Subcutaneous adipose tissue (tissue), 4 donors: ENCODE measurements around the gene CCDC87. TPM values are rescaled to one million over a fixed set of nuclear protein-coding genes. Genes with fewer than 3 reads are reported as not detected.

ENCODE experiments used
- small RNA-seq: library from RNA; depleted of rRNA; stranded (forward); fragments of <200 nt; gene quantifications from one replicate; pipeline ENCODE3, GENCODE V24; 2016
- total RNA-seq, 4 donors: library from RNA; depleted of rRNA; stranded (reverse); fragments of >200 nt; gene quantifications; one replicate each; pipeline ENCODE4 v1.1.0, GENCODE V29; 2016
- TF ChIP-seq, protein P1 (sequence below): fragments of 450-650 bp; IDR thresholded peaks from one replicate; pipeline ENCODE4 v1.5.1; 2016; ENCODE audit warnings: low read depth, mild to moderate bottlenecking, control low read depth, antibody characterized with exemption, moderate library complexity

The CCDC87 gene
- total RNA-seq, 4 donors from 2014 or later = 0.17 TPM; not detected in 3

DNA sequence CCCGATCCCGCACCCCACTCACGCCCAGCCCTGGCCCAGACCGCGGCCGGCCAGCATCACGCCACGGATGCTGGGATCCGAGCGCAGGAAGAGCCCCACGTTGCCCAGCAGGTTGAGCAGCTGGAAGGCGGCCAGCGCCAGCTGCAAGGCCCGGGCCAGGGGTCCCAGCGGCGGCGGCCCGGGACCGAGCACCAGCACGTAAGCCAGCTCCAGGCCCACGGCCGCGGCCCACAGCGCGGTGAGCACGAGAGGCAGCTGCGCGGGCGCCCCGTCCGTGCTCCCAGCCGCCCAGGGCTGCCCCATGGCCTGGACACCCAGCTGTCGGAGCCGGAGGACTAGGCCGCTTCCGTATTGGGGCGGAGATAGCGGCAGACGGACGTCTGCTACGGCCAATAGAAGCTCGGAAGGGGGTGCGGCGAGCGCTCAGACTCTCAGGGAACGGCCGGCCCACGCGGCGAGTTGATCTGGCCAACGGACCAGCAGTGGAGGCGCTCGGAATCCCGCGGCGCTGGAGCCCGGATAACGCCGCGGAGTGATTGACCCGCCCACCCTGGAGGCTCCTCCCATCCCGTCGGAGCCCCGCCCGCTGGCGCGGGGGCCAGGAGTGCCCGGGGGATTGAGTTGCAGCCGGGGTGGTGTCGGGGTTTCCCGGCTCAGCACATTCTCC is 47.0 kb downstream of the CCDC87 start, which contains the start of gene ZDHHC24:
Gene ZDHHC24 (minus strand): TSS at position 348 of the 667 bp plus-strand sequence. CDS start 45 bp downstream, at position 303.
- TF ChIP-seq, protein P1, sequence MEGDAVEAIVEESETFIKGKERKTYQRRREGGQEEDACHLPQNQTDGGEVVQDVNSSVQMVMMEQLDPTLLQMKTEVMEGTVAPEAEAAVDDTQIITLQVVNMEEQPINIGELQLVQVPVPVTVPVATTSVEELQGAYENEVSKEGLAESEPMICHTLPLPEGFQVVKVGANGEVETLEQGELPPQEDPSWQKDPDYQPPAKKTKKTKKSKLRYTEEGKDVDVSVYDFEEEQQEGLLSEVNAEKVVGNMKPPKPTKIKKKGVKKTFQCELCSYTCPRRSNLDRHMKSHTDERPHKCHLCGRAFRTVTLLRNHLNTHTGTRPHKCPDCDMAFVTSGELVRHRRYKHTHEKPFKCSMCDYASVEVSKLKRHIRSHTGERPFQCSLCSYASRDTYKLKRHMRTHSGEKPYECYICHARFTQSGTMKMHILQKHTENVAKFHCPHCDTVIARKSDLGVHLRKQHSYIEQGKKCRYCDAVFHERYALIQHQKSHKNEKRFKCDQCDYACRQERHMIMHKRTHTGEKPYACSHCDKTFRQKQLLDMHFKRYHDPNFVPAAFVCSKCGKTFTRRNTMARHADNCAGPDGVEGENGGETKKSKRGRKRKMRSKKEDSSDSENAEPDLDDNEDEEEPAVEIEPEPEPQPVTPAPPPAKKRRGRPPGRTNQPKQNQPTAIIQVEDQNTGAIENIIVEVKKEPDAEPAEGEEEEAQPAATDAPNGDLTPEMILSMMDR = no peak

DNA sequence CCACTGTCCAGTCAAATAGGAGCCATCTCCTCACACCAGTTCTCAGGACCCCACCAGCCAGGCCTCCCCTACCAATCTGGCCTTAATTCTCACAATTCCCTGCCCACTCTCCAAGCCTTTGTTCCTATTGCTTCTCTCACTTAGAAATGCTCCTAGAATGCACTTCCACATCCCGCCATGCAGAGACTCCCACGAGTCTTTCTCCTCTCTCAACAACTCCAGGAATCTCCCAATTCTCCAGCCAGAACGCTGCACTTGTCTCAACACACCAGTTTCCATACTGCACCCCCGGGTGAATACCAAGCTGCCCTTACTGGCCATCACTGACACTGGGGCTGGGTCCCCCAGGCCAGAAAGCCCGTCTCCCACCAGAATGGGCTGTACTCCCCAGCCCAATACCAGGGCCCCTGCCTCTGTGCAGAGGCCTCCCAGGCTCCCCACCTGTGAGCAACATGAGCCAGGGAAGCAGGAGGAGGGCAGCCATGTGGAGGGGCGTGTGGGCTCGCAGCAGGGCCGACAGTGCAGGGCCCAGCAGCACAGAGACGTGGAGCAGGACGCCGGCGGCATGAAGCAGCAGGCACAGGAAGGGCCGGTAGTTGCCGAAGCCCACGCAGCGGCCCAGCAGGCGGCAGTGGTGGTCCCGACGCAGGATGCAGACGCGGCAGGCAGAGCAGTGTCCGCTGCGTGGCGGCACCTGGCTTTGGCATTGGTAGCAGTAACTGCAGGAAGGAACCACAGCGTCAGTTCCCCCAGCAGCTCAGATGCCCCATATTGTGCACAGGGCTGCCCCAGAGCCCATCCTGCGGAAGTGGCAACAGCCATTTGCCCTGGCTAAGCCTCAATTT is 49.4 kb downstream of the CCDC87 start:
- TF ChIP-seq, protein P1 = no peak

DNA sequence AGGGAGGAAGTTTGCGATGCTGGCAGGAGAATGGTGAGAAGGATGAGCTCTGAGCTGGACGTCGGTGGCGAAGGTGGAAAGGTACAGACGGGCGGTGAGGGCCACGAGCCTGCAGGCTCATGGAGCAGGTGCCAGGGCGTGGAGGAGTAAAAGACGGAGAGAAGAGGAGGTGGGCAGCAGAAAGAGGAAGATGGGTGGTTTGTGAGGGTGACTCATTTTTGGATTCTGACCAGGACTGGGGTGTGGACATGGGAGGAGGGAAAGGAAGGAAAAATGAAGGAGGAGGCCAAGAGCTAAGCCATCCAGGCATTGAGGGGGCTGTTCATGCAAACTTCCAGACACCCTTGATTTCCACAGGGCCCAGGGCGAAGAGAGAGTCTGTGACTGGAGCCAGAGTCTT is 50.5 kb downstream of the CCDC87 start:
- TF ChIP-seq, protein P1 = no peak

DNA sequence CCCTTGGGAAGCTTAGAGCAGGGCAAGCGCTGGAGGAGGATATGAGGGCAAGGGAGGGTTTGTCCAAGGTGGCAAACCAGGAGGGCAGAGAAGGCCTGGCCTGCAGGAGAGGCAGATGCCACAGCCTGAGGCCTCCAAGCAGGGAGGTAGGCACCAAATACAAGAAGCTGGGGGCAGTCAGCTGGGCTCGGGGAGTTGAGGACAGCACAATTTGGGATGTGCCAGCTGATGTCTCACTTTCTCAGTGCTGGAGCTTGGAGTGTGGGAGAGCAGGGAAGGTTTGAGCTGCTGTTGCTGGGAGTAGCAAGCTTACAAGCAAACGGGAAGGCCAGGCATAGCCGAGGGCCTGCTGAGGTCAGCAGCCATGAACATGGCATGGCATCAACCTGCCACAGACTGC is 51.0 kb downstream of the CCDC87 start:
- TF ChIP-seq, protein P1 = no peak

Small RNA genes within 50 kb of the gene (small RNA-seq; reads per million reads assigned to genes)
- not detected for gene RNU4-39P

Other genes starting within 250 kb of the CCDC87 start
- 10 to 100 TPM; 20.5 to 47.1 (median 34.7) TPM for gene BRMS1, start 248.0 kb downstream of the CCDC87 start, total RNA-seq
- gene B4GAT1, start 245.4 kb downstream of the CCDC87 start, total RNA-seq = 10 to 100 TPM; 11.7 to 31.7 (median 18.7) TPM
- gene SLC29A2, start 221.3 kb downstream of the CCDC87 start, total RNA-seq = 10 to 100 TPM in 2 of 4 donors, 1 to 10 TPM in 2; 3.7 to 30.7 (median 15.5) TPM
- gene NPAS4, start 172.0 kb downstream of the CCDC87 start, total RNA-seq = not detected
- 10 to 100 TPM; 26.7 to 41.8 (median 39.6) TPM for gene MRPL11, start 154.2 kb downstream of the CCDC87 start, total RNA-seq
- gene PELI3, start 126.2 kb downstream of the CCDC87 start, total RNA-seq = 10 to 100 TPM in 3 of 4 donors, 1 to 10 TPM in 1; 8.0 to 16.6 (median 12.6) TPM
- 10 to 100 TPM; 12.6 to 17.8 (median 15.7) TPM for gene DPP3, start 112.6 kb downstream of the CCDC87 start, total RNA-seq
- gene BBS1, start 82.4 kb downstream of the CCDC87 start, total RNA-seq = 10 to 100 TPM; 25.5 to 53.7 (median 39.3) TPM
- gene ZDHHC24, start 47.0 kb downstream of the CCDC87 start, total RNA-seq = 10 to 100 TPM in 3 of 4 donors, 1 to 10 TPM in 1; 4.4 to 16.4 (median 12.5) TPM
- under 1 TPM in 1 of 4 donors, not detected in 3; 0.22 TPM for gene ACTN3, start 46.2 kb downstream of the CCDC87 start, total RNA-seq
- 100 to 1,000 TPM in 3 of 4 donors, 10 to 100 TPM in 1; 55.9 to 196 (median 121) TPM for gene CTSF, start 24.5 kb downstream of the CCDC87 start, total RNA-seq
- 10 to 100 TPM; 17.6 to 35.6 (median 24.0) TPM for gene CCS, start 122 bp upstream of the CCDC87 start, total RNA-seq
- gene RBM14, start 23.6 kb upstream of the CCDC87 start, total RNA-seq = 10 to 100 TPM; 25.8 to 49.3 (median 39.6) TPM
- gene RBM4, start 45.6 kb upstream of the CCDC87 start, total RNA-seq = 10 to 100 TPM; 51.7 to 93.3 (median 68.6) TPM
- 10 to 100 TPM in 1 of 4 donors, 1 to 10 TPM in 3; 3.9 to 10.2 (median 9.0) TPM for gene RBM4B, start 84.8 kb upstream of the CCDC87 start, total RNA-seq
- gene SPTBN2, start 136.2 kb upstream of the CCDC87 start, total RNA-seq = 10 to 100 TPM in 1 of 4 donors, 1 to 10 TPM in 3; 1.9 to 15.3 (median 5.2) TPM